Posterior cingulate gyrus (tissue), 11 donors: ENCODE data around the gene HIPK4.
"Not testable (repeated sequence)": the region's sequence is repeated elsewhere in the genome, so short reads cannot be mapped to it uniquely, and the experiment has no call there.

ENCODE experiments used
- DNase-seq, 10 donors: peaks; one replicate each; pipeline versions ENCODE4 v3.0.0 to v3.0.0-alpha.2; 2020 to 2021; ENCODE audit warnings: mixed read lengths in 3 of 10
- intact Hi-C: fragments of 100-400 bp; cut with DNase I; formaldehyde crosslinking; loops from one replicate; pipeline ENCODE4 v1.15.1; 2023

Gene HIPK4

GRCh38 chr19:40370253-40370652 lies 19.7 kb downstream of the HIPK4 start:
- DNase-seq, intact Hi-C loops: not testable (repeated sequence)

GRCh38 chr19:40369797-40370196 lies 20.2 kb downstream of the HIPK4 start:
- intact Hi-C loops, result no loop called here
- no peak for DNase-seq

- intact Hi-C loops, result no loop called here
- DNase-seq, result no peak
Observed at GRCh38 chr19:40367577-40368434, 22.2 kb downstream of the HIPK4 start.

- intact Hi-C loops, result no loop called here
- DNase-seq, result peak in 9 of 10 donors; percentile 23 to 92 (median 56)
Observed at GRCh38 chr19:40366697-40367561, 23.1 kb downstream of the HIPK4 start.

- peak; percentile 50 to 97 (median 82) for DNase-seq
- intact Hi-C loops, result no loop called here
Observed at GRCh38 chr19:40365613-40366401, 24.2 kb downstream of the HIPK4 start.

GRCh38 chr19:40365010-40365409 lies 25.0 kb downstream of the HIPK4 start:
- DNase-seq, result no peak
- intact Hi-C loops, result no loop called here

- intact Hi-C loops, result no loop called here
- no peak for DNase-seq
Observed at GRCh38 chr19:40363069-40363468, 26.9 kb downstream of the HIPK4 start.

- no peak for DNase-seq
Observed at GRCh38 chr19:40362160-40362559, 27.8 kb downstream of the HIPK4 start.

GRCh38 chr19:40360708-40361241 lies 29.2 kb downstream of the HIPK4 start:
- DNase-seq, result no peak
- intact Hi-C loops, result no loop called here

More at GRCh38 chr19:40362160-40362559, 27.8 kb downstream of the HIPK4 start:
- intact Hi-C loops, result no loop called here

GRCh38 chr19:40360020-40360707 lies 29.8 kb downstream of the HIPK4 start:
- intact Hi-C loops, result no loop called here
- DNase-seq, result no peak

GRCh38 chr19:40358773-40359172 lies 31.2 kb downstream of the HIPK4 start:
- intact Hi-C loops, result no loop called here
- no peak for DNase-seq

- no peak for DNase-seq
- intact Hi-C loops, result no loop called here
Observed at GRCh38 chr19:40357640-40358039, 32.3 kb downstream of the HIPK4 start.

GRCh38 chr19:40356681-40357595 lies 33.0 kb downstream of the HIPK4 start:
- peak in 1 of 10 donors; percentile 3 for DNase-seq
- intact Hi-C loops, result no loop called here

GRCh38 chr19:40355975-40356680 lies 33.9 kb downstream of the HIPK4 start:
- DNase-seq, result peak in 1 of 10 donors; percentile 62
- intact Hi-C loops, result no loop called here

GRCh38 chr19:40348961-40349507 lies 40.9 kb downstream of the HIPK4 start:
- DNase-seq, result peak in 1 of 10 donors; percentile 22

GRCh38 chr19:40348125-40348913 lies 41.7 kb downstream of the HIPK4 start, which contains the start of the genes C19orf47 and PLD3:
Gene C19orf47, minus strand, starts transcription at chr19:40348397. Its CDS starts 6,540 bp downstream, at chr19:40341857.
Gene PLD3, plus strand, starts transcription at chr19:40348695. Its CDS starts 17,789 bp downstream, at chr19:40366484.
- peak; percentile 99 to 100 (median 100) for DNase-seq
- intact Hi-C loops, result loop anchor here (2.0 kb wide), 1 partner anchor 64 kb away; the partner anchor contains the start of gene AKT2

More at GRCh38 chr19:40348961-40349507, 40.9 kb downstream of the HIPK4 start:
- intact Hi-C loops, result loop anchor here (2.0 kb wide), 1 partner anchor 64 kb away; the partner anchor contains the start of gene AKT2
